ENCODE results near the gene TRUB2.

GRCh38 chr9:128288273-128289004 is 33.8 kb downstream of the TRUB2 start:
- TF ChIP-seq POLR2A (IDR thresholded peaks at IDR 0.05): no peak
- no peak for TF ChIP-seq CTCF (IDR thresholded peaks at IDR 0.05 in 4 of 5, conservative IDR thresholded peaks at IDR 0.05 in 1 of 5)

Measured in gastrocnemius medialis (tissue), 4 donors.